ENCODE data around the gene UPF3A.
A peak's percentile ranks its signal among the peaks of the same experiment; 100 is the strongest.
"Not testable (repeated sequence)": the region's sequence is repeated elsewhere in the genome, so short reads cannot be mapped to it uniquely, and the experiment has no call there.

The UPF3A gene

GRCh38 chr13:114281351-114282040, at the start of gene UPF3A:
TSS of gene UPF3A (plus strand) at chr13:114281601. CDS start at chr13:114281640, 39 bp downstream.
- peak in 1 of 2 experiments; percentile 51 for DNase-seq

- DNase-seq, result no peak
Observed at GRCh38 chr13:114231886-114232285, 49.5 kb upstream of the UPF3A start.

- DNase-seq, result no peak
Observed at GRCh38 chr13:114234266-114234644, 47.1 kb upstream of the UPF3A start.

GRCh38 chr13:114234645-114235421, 46.6 kb upstream of the UPF3A start, which contains the start of gene CDC16:
TSS of gene CDC16 (plus strand) at chr13:114234897. CDS start at chr13:114235085, 188 bp downstream.
- DNase-seq, result peak; percentile 44 to 71

GRCh38 chr13:114235697-114236096, 45.7 kb upstream of the UPF3A start:
- DNase-seq, result no peak

- DNase-seq, result no peak
Observed at GRCh38 chr13:114236227-114236626, 45.2 kb upstream of the UPF3A start.

- no peak for DNase-seq
Observed at GRCh38 chr13:114237415-114238112, 43.8 kb upstream of the UPF3A start.

GRCh38 chr13:114241918-114242317, 39.5 kb upstream of the UPF3A start:
- DNase-seq, result no peak

GRCh38 chr13:114243971-114244370, 37.4 kb upstream of the UPF3A start:
- no peak for DNase-seq

GRCh38 chr13:114244637-114245036, 36.8 kb upstream of the UPF3A start:
- DNase-seq, result no peak

- no peak for DNase-seq
Observed at GRCh38 chr13:114248011-114248410, 33.4 kb upstream of the UPF3A start.

- no peak for DNase-seq
Observed at GRCh38 chr13:114249077-114249476, 32.3 kb upstream of the UPF3A start.

GRCh38 chr13:114251639-114252440, 29.6 kb upstream of the UPF3A start:
- DNase-seq, result not testable (repeated sequence)

GRCh38 chr13:114256547-114256946, 24.9 kb upstream of the UPF3A start:
- no peak for DNase-seq

GRCh38 chr13:114257014-114257413, 24.4 kb upstream of the UPF3A start:
- no peak for DNase-seq

- no peak for DNase-seq
Observed at GRCh38 chr13:114258589-114258988, 22.8 kb upstream of the UPF3A start.

GRCh38 chr13:114259374-114259773, 22.0 kb upstream of the UPF3A start:
- DNase-seq, result no peak

GRCh38 chr13:114259974-114260373, 21.4 kb upstream of the UPF3A start:
- DNase-seq, result no peak

GRCh38 chr13:114260814-114261213, 20.6 kb upstream of the UPF3A start:
- no peak for DNase-seq

- no peak for DNase-seq
Observed at GRCh38 chr13:114261328-114261965, 20.0 kb upstream of the UPF3A start.

- no peak for DNase-seq
Observed at GRCh38 chr13:114263578-114263977, 17.8 kb upstream of the UPF3A start.

- not testable (repeated sequence) for DNase-seq
Observed at GRCh38 chr13:114264313-114264712, 17.1 kb upstream of the UPF3A start.

All from cerebellar nuclear complex (tissue), 1 donor.